ENCODE results near the gene RIMS4.

Gene RIMS4

DNA sequence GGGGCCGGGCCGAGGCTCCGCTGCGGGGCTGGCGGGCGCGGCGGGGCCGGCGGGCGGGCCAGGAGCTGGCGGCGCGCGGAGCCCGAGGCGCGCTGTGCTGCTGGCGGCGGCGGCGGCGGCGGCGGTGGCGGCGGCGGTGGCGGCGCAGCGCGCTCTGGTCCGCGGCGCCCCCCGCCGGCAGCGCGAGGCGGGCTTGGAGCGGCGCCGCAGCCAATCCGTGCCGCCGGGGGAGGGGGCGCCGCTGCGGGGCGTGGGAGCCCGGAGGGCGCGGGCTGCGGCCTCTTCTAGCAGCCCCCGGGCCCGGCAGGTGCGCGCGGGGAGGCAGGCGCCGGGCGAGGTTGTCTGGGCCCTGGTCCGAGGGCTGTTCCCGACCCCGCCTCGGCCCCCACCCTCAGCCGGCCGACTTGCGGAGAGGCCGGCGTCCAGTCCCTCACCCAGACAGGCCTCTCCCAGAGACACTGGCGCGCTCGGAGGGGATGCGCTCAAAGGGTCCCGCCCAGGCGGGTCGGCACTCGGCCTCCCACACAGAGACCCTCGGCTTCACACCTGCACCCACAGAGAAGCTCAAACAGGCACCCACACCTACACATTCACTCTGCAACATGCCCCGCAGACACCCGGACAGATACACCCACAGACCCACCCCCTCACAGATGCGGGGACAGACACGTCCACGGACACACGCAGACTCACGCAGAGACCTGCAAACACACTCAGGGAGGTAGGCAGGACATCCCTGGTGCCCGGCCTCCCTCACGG, at the start of gene RIMS4:
Gene RIMS4, minus strand, starts transcription at position 156 of the 759 bp plus-strand sequence. CDS start 275 bp downstream, outside the sequence.
- DNase-seq = no peak

DNA sequence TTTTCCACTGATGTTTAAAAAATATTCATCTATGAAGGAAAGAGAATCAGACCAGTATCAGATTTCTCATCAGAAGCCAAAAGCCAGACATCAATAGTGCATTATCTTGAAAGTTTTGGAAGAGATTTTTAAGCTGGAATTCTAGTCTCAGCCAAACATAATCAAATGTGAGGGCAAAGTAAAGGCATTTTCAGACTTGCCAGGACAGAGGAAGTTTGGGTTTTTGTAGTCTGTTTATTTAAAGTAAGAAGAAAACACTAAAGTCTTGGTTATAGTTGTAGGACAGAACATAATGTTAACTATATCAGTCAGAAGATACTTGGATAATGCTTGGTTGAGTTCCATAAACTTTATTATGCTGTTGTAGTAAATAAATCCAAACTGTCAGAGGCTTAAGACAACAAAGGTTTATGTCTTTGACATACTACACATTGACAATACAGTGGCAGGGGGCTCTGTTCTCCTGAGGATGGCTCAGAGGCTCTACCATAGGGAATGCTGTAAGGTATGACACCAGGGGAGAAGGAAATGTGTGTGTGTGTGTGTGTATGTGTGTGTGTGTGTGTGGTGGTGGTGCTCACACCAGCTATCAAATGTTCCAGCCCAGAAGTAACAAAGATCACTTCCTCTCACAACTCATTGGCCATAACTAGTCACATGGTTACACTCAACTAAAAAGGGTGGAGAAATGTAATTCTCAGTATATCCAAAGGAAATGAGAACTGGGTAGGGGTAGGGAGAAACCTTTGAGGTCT, 48.4 kb upstream of the RIMS4 start:
- DNase-seq = no peak

DNA sequence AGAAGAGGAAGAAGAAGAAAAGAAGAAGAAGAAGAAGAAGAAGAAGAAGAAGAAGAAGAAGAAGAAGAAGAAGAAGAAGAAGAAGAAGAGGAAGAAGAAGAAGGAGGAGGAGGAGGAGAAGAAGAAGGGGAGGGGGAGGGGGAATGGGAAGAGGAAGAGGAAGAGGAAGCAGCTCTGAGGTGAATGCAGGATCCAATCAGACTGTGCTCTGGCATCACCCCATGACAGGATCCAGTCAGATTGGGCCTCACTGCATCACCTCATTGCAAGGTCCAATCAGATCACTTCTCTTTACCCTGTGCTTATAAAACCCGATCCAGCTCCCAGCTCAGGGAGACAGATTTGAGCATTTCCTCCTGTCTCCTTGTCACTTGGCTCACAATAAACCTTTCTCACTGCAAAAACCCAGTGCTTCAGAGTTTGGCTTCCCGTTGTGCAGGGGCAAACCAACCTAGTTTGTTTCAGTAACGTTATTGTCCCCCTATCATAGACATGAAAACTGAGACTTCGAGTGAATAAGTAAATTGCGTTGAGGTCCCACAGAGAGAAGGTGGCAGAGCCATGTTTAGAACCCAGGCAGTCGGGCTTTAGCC, 46.6 kb upstream of the RIMS4 start:
- no peak for DNase-seq

DNA sequence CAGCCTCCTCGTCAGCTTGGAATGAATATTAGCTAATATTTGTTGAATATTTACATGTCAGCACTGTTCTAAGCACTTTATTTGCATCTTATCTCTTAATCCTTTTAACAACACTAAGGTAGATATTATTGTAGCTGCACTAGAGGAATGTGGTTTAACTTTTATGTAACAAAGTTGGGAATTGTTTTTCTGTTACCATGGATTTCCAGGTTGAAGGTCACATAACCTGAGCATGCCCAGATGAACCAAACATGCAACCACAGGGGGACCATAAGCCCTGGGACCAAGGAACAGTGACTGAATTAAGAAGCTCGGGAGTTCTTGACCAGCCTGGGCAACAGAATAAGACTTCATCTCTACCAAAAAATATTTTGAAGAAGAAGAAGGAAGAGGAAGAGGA, 46.1 kb upstream of the RIMS4 start:
- DNase-seq = no peak

DNA sequence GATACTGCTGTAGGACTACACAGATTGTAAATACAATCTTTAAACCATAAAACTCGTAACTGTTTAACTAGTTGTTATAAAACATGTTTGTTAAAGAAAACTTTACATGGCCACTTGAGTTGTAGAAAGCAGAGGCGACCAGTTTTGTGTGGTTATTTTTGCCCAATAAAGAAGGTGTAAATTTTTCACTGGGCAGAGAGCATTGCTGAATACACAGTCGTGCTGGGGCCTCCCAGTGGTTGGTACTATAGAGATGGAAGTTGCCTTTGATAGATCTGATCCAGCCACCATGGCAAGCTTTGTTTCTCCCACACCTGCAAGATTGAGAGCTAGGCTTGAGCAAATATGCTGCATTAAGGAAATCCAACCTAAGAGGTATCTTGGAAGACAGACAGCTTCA, 41.2 kb upstream of the RIMS4 start:
- no peak for DNase-seq

DNA sequence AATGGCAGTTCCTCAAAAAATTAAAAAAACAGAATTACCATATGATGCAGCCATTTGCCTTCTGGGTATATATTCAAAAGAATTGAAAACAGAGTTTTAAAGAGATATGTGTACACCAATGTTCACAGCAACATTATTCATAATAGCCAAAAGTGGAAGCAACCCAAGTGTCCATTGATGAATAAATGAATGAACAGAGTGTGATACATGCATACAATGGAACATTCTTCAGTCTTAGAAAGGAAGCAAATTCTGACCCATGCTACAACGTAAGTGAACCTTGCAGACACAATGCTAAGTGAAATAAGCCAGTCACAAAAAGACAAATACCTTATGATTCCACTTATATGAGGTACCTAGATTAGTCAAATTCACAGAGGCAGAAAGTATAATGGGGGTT, 40.5 kb upstream of the RIMS4 start:
- no peak for DNase-seq

DNA sequence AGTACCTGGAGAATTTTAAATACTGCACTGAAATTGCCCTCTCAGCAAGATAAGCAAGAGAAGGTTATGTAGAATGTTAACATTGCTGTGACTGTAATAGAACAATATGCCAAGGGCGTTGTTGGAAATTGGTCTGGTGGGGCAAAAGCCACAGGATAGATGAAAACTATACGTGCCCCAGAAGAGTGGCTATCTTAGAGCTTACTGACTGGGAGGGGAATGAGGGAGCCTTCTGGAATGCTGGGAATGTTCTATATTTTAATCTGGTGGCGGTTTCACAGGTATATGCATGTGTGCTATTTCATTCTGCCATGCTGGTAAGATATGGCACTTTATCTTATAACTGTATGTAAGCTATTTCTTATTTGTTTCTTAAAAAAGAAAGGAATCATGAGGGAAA, 39.9 kb upstream of the RIMS4 start:
- no peak for DNase-seq

DNA sequence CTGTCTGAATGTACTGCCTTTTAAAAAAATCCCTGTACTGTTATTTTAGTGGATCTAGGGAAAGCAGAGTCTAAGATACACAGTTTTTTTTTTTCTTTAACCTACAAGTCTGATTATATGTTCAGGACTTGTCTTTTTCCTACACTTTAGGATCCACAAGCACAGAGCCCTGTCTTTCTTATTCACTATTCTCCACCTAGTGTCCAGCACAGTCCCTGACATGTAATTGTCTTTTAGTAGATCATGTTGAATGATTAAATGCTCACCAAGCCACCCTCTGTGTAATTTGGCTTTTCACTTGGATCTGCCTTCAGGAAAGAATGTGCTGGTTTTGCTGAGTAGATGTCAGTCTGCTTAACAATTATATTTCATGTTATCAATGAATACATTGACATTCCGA, 39.4 kb upstream of the RIMS4 start:
- no peak for DNase-seq

DNA sequence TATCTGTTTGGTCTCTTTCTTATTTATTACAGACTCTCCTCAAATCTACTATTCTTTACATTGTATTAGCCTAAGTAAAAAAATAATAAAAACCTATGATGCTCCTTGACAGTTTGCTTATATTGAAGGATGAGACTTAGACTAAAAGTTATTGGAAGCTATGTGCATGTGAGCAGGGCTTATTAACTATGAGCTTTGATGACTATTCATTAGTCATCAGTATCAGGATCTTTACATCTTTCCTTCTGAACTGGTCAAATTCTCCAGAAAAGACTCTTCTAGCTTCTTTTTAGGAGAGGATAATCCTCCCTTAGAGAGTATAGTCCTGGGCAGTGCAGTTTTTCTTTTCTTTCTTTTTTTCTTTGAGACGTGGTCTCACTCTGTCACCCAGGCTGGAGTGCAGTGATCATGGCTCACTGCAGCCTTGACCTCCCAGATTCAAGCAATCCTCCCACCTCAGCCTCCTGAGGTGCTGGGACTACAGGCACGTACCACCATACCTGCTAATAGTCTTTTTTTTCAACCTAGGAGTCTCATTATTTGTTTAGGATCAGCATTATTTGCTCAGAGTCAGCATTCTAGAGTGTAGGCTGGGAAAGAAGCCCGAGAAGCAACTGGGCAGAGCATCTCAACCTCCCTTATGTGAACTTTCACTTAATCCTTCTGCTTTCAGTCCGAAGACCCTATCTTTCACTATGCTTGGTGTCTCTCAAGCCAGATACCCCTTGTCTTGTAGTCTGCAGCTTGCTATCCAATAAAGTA, 38.1 kb upstream of the RIMS4 start:
- no peak for DNase-seq

DNA sequence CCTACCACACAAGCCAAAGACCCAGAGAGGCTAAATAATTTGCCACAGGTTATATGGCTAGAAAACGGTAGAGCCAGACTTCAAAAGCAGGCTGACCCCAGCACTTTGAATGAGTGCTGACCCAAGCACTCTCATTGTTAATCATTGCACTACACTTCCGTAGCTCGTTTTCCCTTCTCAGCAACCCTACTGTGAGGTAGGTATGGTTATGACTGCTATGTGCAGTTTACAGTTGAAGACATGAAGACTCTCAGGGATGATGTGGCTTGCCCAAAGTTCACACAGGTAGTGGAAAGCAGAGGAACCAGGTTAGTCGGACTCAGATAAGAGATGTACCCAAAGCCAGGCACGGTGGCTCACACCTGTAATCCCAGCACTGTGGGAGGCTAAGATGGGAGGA, 33.5 kb upstream of the RIMS4 start:
- DNase-seq = peak; percentile 36

DNA sequence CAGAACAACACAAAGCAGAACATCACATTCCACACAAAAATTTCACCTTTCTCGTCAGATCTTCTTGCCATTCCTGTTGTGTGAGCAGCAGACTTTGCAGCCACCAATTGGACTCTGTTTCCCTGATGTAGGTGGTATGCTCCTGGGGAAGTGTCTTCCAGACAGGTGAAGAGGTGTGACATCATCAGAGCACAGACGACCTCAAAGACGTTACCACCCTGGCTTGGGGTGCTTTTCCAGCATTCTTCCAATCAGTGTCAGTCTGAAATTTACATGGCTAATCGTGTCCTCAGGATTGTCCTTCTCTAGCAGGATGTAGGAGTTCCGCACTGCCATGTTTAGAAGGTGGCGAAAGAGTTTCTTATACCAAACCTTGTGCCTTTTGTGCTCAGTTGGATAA, 31.6 kb upstream of the RIMS4 start:
- DNase-seq = no peak

DNA sequence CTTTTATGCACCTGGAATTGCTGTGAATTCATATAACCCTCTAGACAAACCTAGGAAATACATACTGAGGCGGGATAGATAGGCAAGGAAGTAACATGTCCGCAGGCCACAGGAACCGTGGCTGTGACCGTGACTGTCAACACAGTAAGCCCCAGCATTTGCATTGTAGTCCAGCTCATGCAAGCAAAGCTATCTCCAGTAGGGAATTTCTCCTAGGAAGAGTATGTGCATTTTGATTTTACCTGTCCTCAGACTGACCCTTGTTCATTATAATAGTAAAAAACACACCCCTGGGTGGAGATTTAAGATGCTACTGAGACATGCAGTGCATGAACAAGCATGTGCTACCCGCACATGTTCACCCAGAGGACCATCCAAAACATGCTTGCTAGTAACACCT, 30.5 kb upstream of the RIMS4 start:
- no peak for DNase-seq

DNA sequence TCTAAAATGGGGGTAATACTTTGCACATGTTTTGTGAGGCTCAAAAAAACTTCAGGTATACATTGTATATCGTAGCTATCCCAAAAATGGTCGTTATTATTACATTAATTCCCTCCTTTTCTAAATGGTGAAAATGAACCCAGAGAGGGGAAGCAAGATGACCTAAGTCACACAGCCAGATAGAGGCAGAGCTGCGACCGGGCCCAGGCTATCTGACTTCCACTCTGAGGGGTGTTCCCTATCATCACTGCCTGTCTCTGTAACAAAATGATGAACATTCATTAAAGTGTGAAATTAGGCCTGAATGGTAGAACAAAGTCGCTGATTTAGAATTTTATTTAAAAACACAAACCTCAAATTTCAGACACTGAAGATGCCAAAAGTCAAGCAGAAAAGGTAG, 29.1 kb upstream of the RIMS4 start:
- no peak for DNase-seq

DNA sequence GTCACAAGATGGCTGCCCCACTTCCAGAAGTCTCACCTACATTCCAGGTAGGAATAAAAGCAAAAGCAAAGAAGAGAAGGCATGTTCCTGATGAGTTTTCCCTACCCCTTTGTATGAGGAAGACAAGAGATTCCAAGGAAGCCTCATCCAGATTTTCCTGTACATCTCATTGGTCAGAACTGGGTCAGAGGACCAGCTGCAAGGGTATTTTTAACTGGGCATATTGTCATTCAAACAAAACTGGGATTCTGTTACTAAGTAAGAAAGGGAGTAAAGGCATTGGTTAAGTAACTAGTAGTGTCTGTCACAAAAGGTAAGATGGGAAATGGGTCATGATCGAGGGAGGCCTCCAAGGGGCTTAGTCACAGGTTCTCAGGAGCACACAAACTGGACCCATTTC, 28.2 kb upstream of the RIMS4 start:
- DNase-seq = no peak

DNA sequence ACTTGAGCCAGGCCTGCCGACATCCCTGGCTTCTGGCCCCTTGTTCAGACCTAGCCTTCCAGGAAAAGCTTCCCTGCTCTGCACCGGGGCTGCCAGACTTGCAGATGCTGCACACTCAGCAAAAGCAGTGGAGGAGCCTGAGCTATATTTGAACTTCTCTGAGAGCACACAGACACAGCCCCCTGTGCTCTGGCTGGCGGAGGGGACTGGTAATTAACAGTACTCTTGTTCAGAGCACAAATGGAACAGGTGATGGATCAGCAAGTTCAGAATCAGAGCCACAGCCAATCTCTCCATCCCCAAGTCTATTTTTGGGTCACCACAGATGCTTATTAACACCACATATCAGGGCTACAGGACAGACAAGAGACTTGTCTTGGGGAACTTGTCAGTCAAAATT, 27.6 kb upstream of the RIMS4 start:
- peak; percentile 57 for DNase-seq

DNA sequence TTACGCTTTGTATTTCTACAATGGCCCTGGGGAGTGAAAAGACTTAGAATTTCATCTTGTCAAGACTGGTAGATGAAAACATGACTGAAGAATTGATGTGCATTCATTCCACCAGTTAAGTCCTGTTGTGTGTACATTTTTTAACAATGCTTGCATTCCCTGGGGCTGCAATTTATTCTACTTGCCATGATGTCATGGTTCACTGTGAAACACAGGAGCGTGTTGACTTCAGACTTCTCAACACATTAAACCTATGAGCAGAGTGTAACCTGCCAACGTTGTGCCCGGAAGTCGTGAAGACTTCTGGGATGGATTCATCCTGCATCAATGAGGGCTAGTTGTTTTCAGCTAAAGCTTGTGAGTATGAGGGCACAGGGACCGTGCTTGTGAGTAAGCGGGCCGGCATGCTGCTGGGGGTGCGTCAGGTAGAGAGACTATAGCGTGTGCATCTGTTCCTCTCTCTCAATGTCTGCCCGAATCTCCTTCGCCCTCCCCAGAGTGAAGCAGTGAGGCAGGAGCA, 26.3 kb upstream of the RIMS4 start:
- DNase-seq = no peak

DNA sequence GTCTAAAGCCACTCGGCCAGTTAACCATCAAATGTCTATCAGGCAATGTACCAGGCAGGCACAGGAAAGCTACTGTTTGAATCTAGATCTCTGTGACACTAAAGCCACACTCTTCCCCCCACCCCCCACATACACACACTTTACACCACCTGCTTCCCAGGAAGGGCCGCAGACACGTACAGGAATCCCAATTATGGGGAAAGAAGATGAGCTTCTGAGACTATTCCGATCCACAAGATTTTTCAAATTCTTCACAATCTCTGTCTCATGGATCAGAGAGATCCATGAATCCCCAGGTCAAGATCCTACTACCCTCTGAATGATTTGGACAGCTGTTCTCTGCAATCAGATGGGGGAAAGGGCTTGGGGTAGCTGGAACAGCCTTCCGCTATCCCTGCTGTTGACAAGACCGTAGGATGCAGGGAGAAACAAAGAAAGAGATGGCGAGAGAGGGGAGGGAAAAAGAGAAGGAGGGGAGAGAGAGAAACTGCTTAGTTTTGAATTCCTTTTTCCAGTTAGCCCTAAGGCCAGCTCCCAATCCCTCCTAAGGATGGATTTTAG, 25.4 kb upstream of the RIMS4 start:
- no peak for DNase-seq

DNA sequence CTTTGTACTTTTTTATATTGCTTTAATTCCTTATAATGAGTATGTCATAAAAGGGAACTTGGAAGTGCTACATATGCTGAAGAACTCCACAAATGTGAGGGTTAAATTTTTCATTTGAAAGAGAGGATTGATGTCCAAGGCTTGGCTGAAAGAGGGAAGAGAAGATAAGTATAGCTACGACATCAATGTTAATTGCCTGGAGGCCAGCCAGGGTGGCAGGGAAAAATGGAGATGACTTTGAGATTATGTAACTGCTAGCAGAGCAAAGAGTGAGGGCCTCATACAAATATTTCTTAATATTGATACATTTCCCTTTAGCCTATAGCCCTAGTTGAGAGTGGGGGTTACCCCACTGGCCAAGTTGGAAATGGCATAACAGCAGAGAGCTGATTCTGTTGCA, 24.8 kb upstream of the RIMS4 start:
- no peak for DNase-seq

DNA sequence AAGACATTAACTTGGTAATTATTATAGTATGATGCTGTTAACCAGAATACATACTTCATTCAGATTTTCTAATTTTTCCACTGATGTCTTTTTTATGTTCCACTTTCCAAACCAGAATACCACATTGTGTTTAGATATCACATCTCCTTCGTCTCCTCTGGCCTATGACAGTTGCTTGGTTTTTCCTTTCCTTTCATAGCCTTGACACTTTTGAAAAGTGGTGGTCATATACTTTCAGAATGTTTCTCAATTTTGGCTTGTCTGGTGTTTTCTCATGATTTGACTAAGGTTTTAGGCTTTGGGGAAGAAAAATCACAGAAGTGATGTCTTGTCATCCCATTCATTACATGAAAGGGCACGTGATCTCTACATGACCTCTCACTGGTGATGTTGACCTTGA, 24.3 kb upstream of the RIMS4 start:
- DNase-seq = no peak

DNA sequence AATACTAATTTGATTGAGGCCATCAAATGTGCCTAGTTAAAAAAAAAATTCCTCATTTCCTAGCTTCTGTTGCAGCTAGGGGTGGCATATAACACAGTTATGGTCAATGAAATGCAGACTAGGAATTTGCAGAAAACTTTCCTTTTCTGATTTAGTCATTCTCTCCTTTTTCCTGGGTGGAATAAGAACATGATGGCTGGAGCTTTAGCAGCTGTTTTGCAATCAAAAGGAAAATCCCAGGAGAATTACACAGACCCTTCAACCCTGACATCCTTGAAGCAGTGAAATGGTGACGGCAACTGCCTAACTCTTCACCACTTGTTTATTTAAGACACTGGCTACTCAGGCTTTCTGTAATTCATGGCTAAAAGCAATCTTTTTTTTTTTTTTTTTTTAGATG, 23.1 kb upstream of the RIMS4 start:
- DNase-seq = no peak

DNA sequence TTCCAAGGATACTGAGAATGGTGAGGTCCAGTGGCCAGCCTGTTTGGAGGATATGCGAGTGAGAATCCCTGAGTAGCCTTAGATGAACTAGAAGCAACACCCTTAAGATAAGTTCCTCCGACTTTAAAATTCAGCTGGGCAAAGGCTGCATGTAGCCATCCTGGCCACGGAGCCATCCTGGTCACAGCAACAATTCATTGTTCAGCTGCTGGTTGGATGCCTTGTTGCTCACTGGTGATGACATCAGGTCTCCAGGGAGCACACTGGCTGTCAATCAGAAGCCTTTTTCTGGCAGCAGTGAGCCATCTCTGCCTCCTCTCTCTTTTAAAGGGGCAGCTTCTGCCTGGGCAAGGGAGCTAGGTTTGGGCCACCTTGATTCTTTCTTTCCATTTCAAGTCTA, 22.4 kb upstream of the RIMS4 start:
- DNase-seq = peak; percentile 24

DNA sequence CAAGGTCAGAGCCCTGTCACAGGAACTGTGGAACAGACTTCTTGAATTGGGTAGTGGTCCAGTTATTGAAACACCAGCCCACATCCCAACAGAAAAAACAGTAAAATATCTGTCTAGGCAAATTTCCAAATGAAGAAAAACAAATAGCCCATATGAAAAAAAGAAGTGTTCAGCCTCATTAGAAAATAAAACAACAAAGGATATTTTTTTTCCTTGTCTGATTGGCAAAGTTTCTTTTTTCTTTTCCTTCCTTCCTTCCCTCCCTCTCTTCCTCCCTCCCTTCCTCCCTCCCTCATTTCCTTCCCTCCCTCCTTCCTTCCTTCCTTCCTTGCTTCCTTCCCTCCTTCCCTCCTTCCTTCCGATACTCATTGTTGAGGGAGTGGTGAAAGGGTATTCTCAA, 20.6 kb upstream of the RIMS4 start:
- DNase-seq = no peak

DNA sequence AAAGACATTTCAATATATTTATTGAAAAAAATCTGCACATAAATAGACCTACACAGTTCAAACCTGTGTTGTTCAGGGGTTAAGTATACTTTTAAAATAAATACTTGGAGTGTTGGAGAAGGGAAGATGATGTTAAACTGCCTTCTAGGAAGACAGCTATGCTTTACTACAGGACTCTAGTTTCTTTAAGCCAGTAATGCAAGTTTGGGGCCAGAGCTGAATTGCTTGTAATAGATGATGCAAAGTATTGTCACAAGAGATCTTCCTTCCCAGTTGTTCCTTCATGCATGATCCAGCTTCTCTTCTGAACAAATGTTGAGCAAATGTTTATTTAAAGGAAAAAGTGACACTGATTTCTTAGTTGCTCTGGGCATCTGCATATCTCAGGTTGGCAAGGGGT, 20.2 kb upstream of the RIMS4 start:
- DNase-seq = no peak
